Amniotic stem cell (primary cell): ENCODE measurements around the gene SUSD5.
A peak's percentile ranks its signal among the peaks of the same experiment; 100 is the strongest.

Source experiments
- DNase-seq: peaks from one replicate; lab custom pipeline; 2025; lab: John Stamatoyannopoulos, UW

Gene SUSD5

GRCh38 chr3:33218446-33219174 lies at the start of gene SUSD5:
SUSD5 (minus strand) TSS chr3:33218810; CDS start chr3:33218797, 13 bp downstream.
- DNase-seq, result no peak

DNA sequence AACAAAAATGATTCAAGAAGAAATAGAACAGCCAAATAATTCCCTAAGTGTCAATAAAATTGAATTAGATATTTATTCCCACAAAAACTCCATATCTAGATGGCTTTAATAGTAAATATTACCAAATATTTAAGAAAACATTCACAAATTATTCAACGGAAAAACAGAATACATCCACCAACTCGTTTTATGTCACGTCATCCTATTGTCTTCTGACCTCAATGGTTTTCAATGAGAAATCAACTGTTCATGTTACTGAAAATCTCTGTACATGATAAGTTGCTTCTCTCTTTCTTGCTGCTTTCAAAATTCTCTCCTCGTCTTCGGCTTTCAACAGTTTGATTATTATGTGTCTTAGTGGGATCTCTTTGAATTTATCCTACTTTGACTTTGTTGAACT lies 41.5 kb upstream of the SUSD5 start:
- DNase-seq, result no peak

GRCh38 chr3:33256249-33256648 lies 37.6 kb upstream of the SUSD5 start:
- no peak for DNase-seq

GRCh38 chr3:33250712-33251111 lies 32.1 kb upstream of the SUSD5 start:
- DNase-seq, result no peak

GRCh38 chr3:33246786-33247185 lies 28.2 kb upstream of the SUSD5 start:
- no peak for DNase-seq

GRCh38 chr3:33240261-33240660 lies 21.7 kb upstream of the SUSD5 start:
- no peak for DNase-seq

GRCh38 chr3:33238923-33239322 lies 20.3 kb upstream of the SUSD5 start:
- no peak for DNase-seq

- no peak for DNase-seq
Measured at GRCh38 chr3:33237439-33237838, 18.8 kb upstream of the SUSD5 start.

GRCh38 chr3:33236005-33236404 lies 17.4 kb upstream of the SUSD5 start:
- DNase-seq, result no peak

GRCh38 chr3:33233884-33234283 lies 15.3 kb upstream of the SUSD5 start:
- DNase-seq, result no peak

- no peak for DNase-seq
Measured at GRCh38 chr3:33231756-33232465, 13.3 kb upstream of the SUSD5 start.

GRCh38 chr3:33229947-33230346 lies 11.3 kb upstream of the SUSD5 start:
- DNase-seq, result no peak

DNA sequence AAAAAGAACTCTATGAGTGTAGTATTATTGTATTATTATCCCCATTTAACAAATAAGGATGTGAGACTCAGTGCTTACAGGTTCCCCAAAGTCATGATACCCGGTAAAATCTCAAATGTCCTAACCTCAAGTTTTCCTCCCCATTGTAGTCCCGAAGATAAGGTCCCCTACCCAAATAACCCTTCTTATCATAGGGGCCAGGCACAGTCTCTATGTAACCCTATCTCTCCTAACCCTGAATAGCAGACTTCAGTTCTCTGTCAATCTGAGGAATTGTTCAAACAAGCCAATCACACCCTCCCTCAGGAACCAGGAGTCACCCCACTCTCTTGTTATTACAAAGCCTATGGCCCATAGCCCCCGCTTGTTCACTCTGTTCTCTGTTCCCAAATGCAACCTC lies 10.5 kb upstream of the SUSD5 start:
- DNase-seq, result no peak

GRCh38 chr3:33221241-33221640 lies 2.6 kb upstream of the SUSD5 start:
- no peak for DNase-seq

GRCh38 chr3:33219175-33219487 lies 521 bp upstream of the SUSD5 start:
- DNase-seq, result no peak

DNA sequence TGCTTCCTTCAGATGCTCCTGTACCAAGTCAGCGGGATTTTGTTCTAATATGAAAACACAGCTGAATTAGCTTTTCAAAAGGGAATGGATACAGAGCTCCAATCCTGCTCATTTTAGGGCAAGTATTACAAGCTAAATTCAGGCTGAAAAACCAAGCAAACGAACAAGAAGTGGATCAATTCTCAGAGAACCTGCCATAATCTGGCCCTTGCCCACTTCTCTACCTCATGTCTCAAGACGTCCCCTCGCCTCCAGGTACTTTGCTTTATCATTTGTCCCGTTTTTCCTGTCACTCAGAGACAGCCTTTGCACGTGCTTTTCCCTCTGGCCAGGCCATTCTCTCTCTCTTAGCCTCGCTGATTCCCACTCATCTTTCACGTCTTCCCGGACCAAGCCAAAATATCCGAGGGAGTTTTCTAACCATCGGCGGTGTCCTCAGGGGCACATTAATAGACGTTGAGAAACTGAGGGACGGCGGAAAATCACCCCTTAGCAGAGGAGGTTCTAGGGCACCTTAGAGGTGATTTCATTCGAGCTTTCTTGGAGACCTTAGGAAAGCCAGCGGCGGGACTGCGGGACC lies 654 bp downstream of the SUSD5 start:
- DNase-seq, result peak; percentile 5

DNA sequence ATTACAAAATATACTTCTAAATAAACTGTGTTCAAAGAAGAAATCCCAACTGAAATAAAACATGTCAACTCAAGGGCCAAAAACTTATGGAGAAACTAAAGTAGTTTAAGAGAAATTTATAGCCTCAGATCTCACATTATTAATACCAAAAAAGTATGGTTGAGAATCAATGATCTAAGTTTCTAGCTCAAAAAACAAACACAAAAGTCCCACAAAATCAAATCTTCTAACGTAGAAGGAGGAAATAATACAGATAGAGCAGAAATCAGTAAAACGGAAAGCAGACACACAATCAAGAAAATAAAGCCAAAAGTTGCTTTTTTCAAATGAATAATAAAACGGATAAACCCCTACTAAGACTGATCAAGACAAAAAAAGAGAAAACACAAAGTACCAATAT lies 2.9 kb downstream of the SUSD5 start:
- DNase-seq, result no peak

DNA sequence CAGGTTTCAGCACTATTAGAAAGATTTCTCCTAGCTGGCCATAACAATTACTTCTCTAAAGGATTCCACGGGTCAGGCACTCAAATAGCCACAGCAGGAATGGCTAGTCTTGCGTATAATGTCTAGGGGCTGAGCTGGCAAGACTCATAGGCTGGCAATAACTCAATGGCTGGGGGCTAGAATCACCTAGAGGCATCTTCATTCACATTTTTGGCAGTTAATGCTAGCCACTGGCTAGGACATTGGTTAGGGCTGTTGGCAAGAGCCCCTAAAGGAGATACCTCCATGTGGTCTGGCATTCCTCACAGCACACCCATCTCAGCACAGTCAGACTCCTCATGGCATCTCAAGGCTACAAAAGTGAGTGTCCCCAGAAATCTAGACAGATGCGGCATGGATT lies 6.2 kb downstream of the SUSD5 start:
- no peak for DNase-seq

- peak; percentile 42 for DNase-seq
Measured at GRCh38 chr3:33211444-33211843, 7.2 kb downstream of the SUSD5 start.

DNA sequence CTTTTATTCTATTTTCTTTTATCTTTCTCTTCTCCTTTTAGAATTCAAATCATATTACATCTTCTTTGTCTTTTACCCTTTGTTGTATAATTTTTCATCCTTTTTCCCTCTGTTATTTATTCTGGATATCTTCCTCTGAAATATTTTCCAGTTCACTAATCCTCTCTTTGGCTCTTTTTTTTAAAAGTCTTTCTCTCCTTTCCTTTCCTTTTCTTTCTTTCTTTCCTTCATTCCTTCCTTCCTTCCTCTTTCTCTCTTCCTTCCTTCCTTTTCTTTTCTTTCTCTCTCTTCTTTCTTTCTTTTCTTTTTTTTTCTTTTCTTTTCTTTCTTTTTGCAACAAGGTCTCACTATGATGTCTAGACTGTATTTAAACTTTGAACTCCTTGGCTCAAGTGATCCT lies 9.3 kb downstream of the SUSD5 start:
- no peak for DNase-seq

DNA sequence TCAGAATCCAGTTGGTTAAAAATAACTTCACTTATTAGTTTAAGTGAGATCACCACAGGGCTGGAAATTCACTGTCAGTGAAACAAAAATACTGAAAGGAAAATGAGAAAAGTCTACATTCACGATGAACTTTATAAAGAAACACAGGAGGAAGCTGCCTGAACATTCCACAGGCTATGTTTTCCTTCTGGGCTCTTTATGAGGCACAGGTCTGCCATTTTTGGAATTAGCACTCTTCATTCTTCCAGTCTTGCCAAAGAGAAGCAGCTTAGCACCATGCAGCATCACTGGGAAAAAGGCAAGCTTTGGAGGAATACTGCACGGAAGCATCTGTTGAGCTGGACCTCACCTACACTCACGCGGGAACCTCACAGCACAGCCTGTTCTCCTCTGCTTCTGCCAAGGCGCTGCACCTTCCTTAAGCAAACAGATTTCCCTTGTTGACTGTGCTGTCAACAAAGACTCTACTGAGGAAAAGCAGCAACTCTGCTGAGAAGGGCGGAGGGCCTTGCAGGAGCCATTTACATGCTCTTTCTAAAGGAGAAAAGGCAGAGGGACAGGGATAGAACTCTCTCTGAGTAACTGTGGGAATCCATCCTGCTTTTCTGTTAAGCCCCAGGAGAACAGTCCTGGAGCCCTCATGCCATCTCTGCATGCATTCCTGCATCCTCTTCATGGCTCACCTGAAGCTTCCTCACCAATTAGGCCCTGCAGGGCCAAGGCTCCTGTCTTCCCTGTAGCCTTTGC lies 15.7 kb downstream of the SUSD5 start:
- DNase-seq, result no peak

DNA sequence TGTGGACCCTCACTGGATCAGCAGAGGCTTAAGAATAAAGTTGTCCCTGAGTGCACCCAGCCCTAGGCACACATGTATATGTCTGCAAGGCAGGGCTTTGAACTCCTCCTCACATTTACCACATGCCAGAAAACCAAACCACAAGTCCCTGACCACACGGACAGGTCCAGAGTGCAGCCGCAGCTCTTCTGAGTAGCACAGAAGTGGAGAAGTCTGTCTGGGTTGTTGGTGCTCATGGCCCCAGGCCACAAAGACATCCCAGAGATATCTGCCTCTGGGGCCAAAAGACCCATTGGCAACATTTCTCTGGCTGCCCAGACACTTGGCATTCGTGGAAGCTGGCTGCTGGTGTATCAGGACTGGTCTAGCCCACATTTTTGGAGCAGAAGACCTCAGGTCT lies 17.4 kb downstream of the SUSD5 start:
- DNase-seq, result no peak

- DNase-seq, result no peak
Measured at GRCh38 chr3:33196538-33196937, 22.1 kb downstream of the SUSD5 start.
